Glutamatergic neuron (in vitro differentiated cells): Measurements from ENCODE around the gene OR2Z1. TPM values are rescaled to one million over a fixed set of nuclear protein-coding genes. Genes with fewer than 3 reads are reported as not detected.

Source experiments
- DNase-seq: peaks from one replicate; pipeline ENCODE4 v3.0.0; 2022
- H3K27ac Mint-ChIP-seq: one replicate; pipeline ENCODE4 v1.8.0; 2020; ENCODE audit warnings: mild to moderate bottlenecking, mixed read lengths, inconsistent platforms; ENCODE audit not compliant: unreplicated experiment
- H3K27me3 Mint-ChIP-seq: one replicate; pipeline ENCODE4 v1.8.0; 2020; ENCODE audit warnings: mild to moderate bottlenecking, moderate library complexity, mixed read lengths, inconsistent platforms; ENCODE audit not compliant: unreplicated experiment
- H3K36me3 Mint-ChIP-seq: one replicate; pipeline ENCODE4 v1.8.0; 2020; ENCODE audit warnings: mild to moderate bottlenecking, mixed read lengths, inconsistent platforms; ENCODE audit not compliant: unreplicated experiment
- H3K4me1 Mint-ChIP-seq: one replicate; pipeline ENCODE4 v1.8.0; 2020; ENCODE audit warnings: mild to moderate bottlenecking, low read depth, mixed read lengths, inconsistent platforms; ENCODE audit not compliant: unreplicated experiment
- H3K4me3 Mint-ChIP-seq: one replicate; pipeline ENCODE4 v1.8.0; 2020; ENCODE audit warnings: mild to moderate bottlenecking, mixed read lengths, inconsistent platforms; ENCODE audit not compliant: unreplicated experiment
- H3K9me3 Mint-ChIP-seq: one replicate; pipeline ENCODE4 v1.8.0; 2020; ENCODE audit warnings: mild to moderate bottlenecking, moderate library complexity, mixed read lengths, inconsistent platforms; ENCODE audit not compliant: unreplicated experiment
- long read RNA-seq: library from polyadenylated mRNA; unstranded; transcript quantifications from one replicate; pipeline ENCODE4 v2.0.0, GENCODE V29; 2020; ENCODE audit not compliant: unreplicated experiment
- total RNA-seq: library from RNA; stranded (reverse); fragmentation: NEBNext Ultra II Directional; extraction: Animal tissue kit (Norgen Biotek cat#: 25700); gene quantifications from one replicate; pipeline ENCODE4 v1.2.1, GENCODE V29; 2021; ENCODE audit not compliant: unreplicated experiment
- TF ChIP-seq, protein P1 (sequence below): fragments of 200-600 bp; sonication (generic); IDR thresholded peaks from one replicate; pipeline ENCODE4 v1.5.0; 2021; ENCODE audit not compliant: partially characterized antibody, unreplicated experiment

Gene OR2Z1, protein sequence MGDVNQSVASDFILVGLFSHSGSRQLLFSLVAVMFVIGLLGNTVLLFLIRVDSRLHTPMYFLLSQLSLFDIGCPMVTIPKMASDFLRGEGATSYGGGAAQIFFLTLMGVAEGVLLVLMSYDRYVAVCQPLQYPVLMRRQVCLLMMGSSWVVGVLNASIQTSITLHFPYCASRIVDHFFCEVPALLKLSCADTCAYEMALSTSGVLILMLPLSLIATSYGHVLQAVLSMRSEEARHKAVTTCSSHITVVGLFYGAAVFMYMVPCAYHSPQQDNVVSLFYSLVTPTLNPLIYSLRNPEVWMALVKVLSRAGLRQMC
- total RNA-seq = not detected
- long read RNA-seq = 0 reads

DNA sequence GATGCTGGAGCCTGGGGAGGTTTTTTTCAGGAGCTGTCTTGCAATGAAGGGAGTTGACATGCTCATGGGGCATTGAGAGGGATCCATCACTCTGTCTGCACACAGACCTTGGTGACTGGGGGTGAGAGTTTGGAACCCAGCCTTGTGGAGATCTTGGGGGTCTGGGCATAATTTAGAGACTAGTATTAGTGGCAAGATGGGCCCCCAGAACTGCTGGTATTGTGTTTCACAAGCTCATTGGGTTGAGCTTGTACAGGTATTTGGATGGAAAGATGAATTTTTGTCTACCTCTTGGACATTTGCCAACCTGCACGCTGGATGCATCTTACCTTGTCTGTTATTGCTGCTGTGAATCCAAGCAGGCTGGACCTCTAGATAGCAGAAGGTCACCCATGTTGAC lies at the start of gene OR2Z1:
Gene OR2Z1, plus strand, starts transcription at position 301 of the 400 bp plus-strand sequence. CDS start 9,395 bp downstream, outside the sequence.
- DNase-seq = no peak
- H3K27ac Mint-ChIP-seq = no peak within 1 kb of the TSS
- H3K27me3 Mint-ChIP-seq = no peaks in the 10 kb centered on the region
- no peaks in the 10 kb centered on the region for H3K4me1 Mint-ChIP-seq
- peaks cover 8% of the 10 kb centered on the region for H3K36me3 Mint-ChIP-seq
- TF ChIP-seq, protein P1, sequence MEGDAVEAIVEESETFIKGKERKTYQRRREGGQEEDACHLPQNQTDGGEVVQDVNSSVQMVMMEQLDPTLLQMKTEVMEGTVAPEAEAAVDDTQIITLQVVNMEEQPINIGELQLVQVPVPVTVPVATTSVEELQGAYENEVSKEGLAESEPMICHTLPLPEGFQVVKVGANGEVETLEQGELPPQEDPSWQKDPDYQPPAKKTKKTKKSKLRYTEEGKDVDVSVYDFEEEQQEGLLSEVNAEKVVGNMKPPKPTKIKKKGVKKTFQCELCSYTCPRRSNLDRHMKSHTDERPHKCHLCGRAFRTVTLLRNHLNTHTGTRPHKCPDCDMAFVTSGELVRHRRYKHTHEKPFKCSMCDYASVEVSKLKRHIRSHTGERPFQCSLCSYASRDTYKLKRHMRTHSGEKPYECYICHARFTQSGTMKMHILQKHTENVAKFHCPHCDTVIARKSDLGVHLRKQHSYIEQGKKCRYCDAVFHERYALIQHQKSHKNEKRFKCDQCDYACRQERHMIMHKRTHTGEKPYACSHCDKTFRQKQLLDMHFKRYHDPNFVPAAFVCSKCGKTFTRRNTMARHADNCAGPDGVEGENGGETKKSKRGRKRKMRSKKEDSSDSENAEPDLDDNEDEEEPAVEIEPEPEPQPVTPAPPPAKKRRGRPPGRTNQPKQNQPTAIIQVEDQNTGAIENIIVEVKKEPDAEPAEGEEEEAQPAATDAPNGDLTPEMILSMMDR = no peak
- peaks cover 9% of the 10 kb centered on the region for H3K9me3 Mint-ChIP-seq
- H3K4me3 Mint-ChIP-seq = no peak within 1 kb of the TSS

DNA sequence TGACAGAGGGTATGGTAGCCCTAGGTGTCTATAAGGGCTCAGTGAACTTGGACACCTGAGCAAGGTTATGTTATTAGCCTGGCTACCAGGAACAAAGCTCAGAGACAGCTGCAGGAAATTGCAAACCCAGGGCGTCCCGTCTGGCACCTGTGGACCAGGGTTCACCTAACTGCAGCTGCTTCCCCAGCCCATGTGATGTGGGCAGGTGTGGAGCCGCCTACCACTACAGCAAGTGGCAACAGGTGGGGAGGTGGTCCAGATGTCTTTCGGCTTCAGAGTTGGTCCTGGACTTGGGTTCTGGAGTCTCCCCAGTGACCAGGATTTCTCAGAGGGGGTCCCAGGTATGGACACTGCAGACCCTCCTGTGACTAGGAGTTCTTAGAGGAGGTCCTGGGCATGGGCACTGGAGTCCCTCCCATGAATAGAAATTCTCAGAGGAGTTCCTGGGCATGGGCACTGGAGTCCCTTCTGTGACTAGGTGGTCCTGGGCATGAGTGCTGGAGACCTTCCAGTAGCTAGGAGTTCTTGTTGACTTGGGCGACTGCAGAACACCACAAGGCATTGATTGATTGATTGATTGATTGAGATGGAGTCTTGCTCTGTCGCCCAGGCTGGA lies 48.0 kb upstream of the OR2Z1 start:
- H3K9me3 Mint-ChIP-seq = peaks cover 5% of the 10 kb centered on the region
- peaks cover 8% of the 10 kb centered on the region for H3K36me3 Mint-ChIP-seq
- H3K4me3 Mint-ChIP-seq = no peak overlapping the region
- peaks cover 9% of the 10 kb centered on the region for H3K27me3 Mint-ChIP-seq
- no peak for DNase-seq
- TF ChIP-seq, protein P1 = no peak
- no peaks in the 10 kb centered on the region for H3K4me1 Mint-ChIP-seq
- no peak overlapping the region for H3K27ac Mint-ChIP-seq

DNA sequence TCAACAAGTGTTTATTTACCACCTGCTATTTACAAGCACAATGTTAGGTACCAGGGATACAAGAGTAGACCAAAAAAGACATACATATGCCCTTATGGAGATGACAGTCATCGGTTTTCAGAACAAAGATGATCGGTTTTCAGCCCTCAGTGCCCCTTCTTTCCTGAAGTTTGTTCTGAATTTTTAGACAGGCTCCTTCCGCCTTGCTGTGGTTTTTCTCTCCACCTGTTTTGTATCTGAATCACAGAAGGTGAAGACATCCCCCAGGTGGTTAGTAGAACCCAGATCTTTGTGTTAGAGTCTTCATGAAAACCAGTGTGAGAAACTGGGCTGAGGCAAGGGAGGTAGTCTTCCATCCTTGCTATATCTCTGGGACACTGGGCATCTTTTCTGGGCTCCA lies 46.4 kb upstream of the OR2Z1 start:
- H3K27ac Mint-ChIP-seq = no peak overlapping the region
- no peaks in the 10 kb centered on the region for H3K4me1 Mint-ChIP-seq
- no peak overlapping the region for H3K4me3 Mint-ChIP-seq
- peaks cover 8% of the 10 kb centered on the region for H3K36me3 Mint-ChIP-seq
- H3K27me3 Mint-ChIP-seq = peaks cover 6% of the 10 kb centered on the region
- TF ChIP-seq, protein P1 = no peak
- no peak for DNase-seq
- H3K9me3 Mint-ChIP-seq = peaks cover 5% of the 10 kb centered on the region

DNA sequence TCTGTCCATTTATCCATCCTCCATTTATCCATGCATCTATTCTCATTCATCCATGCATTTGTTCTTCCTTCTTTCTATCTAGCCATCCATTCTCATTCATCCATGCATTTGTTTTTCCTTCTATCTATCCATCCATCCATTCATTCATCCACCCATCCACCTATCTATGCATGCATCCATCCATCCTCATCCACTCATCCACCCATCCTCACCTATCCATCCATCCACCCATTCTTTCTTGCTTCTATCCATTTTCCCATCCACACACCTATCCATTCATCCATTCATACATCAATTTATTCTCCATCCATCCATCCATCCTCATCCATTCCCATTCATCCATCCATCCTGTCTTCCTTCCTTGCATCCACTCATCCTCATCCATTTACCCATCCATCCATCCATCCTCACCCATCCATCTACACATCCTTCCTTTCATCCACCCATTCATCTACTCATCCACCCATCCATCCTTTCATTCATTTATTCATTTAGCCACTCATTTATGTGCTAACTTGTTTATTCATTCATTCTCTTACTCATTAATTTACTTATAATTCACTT lies 43.1 kb upstream of the OR2Z1 start:
- no peak overlapping the region for H3K27ac Mint-ChIP-seq
- TF ChIP-seq, protein P1 = no peak
- H3K27me3 Mint-ChIP-seq = peaks cover 6% of the 10 kb centered on the region
- peak overlapping the region; percentile 26 for H3K4me3 Mint-ChIP-seq
- no peaks in the 10 kb centered on the region for H3K4me1 Mint-ChIP-seq
- peaks cover 7% of the 10 kb centered on the region for H3K9me3 Mint-ChIP-seq
- DNase-seq = no peak
- H3K36me3 Mint-ChIP-seq = peaks cover 13% of the 10 kb centered on the region
